ENCODE measurements around the gene OR10A4. TPM values are rescaled to one million over a fixed set of nuclear protein-coding genes. Genes with fewer than 3 reads are reported as not detected.

Gene OR10A4
- total and polyA plus RNA-seq, 8 donors = not detected

DNA sequence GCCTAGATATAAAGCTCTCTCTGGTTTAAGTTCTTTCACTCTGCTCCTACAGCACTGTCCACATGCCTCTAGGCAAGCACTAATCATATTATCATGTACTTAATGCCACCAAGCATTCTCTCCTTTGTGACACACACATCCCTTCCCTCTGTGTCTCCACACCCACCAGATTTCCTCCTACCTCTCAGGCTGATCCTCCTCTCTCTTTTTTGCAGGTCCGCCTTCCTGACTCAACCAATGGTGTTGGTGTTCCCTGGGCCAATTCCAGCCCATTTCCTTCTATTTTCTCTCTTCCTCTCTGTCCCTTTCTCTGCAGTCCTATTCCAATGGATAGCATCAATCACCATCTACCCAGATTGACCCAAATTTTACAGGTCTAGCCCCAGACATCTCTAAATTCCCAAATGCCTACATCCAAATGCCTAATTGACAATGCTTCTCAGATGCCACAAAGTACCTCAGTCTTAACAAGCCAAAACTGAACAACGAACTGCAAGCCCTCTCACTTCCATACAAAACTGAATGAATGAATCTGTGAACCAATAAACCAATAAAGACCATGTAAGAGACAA is 49.3 kb downstream of the OR10A4 start:
- H3K27ac ChIP-seq = peak overlapping the region in 1 of 4 donors; percentile 37
- H3K4me3 ChIP-seq = peak overlapping the region in 2 of 4 donors; percentile 59 to 68
- FAIRE-seq (no peak), ATAC-seq (peak in 2 of 4 donors; percentile 8 to 11), DNase-seq (no peak)
- peaks cover 0 to 8% (median 5%) of the 10 kb centered on the region in 3 donors for H3K4me1 ChIP-seq
- TF ChIP-seq, protein P1, sequence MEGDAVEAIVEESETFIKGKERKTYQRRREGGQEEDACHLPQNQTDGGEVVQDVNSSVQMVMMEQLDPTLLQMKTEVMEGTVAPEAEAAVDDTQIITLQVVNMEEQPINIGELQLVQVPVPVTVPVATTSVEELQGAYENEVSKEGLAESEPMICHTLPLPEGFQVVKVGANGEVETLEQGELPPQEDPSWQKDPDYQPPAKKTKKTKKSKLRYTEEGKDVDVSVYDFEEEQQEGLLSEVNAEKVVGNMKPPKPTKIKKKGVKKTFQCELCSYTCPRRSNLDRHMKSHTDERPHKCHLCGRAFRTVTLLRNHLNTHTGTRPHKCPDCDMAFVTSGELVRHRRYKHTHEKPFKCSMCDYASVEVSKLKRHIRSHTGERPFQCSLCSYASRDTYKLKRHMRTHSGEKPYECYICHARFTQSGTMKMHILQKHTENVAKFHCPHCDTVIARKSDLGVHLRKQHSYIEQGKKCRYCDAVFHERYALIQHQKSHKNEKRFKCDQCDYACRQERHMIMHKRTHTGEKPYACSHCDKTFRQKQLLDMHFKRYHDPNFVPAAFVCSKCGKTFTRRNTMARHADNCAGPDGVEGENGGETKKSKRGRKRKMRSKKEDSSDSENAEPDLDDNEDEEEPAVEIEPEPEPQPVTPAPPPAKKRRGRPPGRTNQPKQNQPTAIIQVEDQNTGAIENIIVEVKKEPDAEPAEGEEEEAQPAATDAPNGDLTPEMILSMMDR (IDR thresholded peaks at IDR 0.05) = no peak
- H3K9me3 ChIP-seq = no peaks in the 10 kb centered on the region
- no peaks in the 10 kb centered on the region for H3K27me3 ChIP-seq
- intact Hi-C loops (cut with DNase I) = no loop called here
- no peaks in the 10 kb centered on the region for H3K36me3 ChIP-seq
- WGBS, 2 donors = 68 to 70% methylated on average over 2 of the region's 2 CpGs

DNA sequence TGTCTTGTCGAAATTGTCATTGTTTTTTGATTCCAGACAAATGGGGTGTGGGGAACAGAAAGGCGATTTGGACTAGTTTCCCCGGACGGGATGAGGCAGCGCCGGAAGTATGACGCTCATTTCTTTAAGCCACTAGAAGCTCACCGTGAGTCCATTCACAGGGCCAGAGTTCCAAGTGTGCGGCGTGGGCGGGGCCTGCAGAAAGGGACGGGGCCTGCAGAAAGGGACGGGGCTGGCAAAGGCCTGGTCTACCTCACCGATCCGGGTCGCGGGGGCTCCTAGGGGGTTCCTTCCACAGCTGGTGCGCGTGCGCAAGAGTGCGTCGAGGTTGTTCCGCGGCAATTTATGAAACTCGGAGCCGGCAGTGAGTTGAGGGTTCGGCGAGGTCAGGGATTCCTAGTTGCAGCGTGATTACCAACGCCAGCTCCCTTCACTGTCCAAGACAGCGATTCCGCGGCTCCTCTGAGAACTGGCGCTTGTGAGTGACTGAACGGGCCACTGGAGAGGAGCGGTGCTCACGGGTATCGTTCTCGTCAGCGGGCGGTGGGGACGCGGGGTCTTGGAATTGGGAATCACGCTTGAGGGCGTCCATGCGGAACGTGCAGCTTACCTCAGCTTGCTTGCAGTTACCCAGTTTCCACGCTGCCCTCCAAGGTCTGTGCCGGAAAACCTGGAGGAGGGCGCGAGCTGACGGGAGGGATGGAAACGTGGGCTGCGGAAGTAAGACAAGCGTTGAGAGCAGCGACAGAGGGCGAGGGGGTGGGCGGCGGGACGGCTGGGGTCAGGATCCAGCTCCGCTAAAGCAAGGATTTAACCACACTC is 50.0 kb downstream of the OR10A4 start, which contains the start of gene ZNF215:
ZNF215 (plus strand) TSS at position 219 of the 822 bp plus-strand sequence. CDS start 5,847 bp downstream, outside the sequence.
- peak within 1 kb of the TSS in 2 of 4 donors; percentile 37 to 47 for H3K27ac ChIP-seq
- TF ChIP-seq, protein P1 (IDR thresholded peaks at IDR 0.05) = no peak
- DNase-seq (peak; percentile 73 to 86 (median 78)), ATAC-seq (peak; percentile 86 to 93 (median 90)), FAIRE-seq (no peak)
- intact Hi-C loops (cut with DNase I) = no loop called here
- H3K36me3 ChIP-seq = no peaks in the 10 kb centered on the region
- peaks cover 0 to 8% (median 5%) of the 10 kb centered on the region in 3 donors for H3K4me1 ChIP-seq
- WGBS, 2 donors = 1 to 2% methylated on average over 61 of the region's 61 CpGs
- H3K9me3 ChIP-seq = no peaks in the 10 kb centered on the region
- H3K27me3 ChIP-seq = no peaks in the 10 kb centered on the region
- H3K4me3 ChIP-seq = peak within 1 kb of the TSS; percentile 24 to 68 (median 50)

DNA sequence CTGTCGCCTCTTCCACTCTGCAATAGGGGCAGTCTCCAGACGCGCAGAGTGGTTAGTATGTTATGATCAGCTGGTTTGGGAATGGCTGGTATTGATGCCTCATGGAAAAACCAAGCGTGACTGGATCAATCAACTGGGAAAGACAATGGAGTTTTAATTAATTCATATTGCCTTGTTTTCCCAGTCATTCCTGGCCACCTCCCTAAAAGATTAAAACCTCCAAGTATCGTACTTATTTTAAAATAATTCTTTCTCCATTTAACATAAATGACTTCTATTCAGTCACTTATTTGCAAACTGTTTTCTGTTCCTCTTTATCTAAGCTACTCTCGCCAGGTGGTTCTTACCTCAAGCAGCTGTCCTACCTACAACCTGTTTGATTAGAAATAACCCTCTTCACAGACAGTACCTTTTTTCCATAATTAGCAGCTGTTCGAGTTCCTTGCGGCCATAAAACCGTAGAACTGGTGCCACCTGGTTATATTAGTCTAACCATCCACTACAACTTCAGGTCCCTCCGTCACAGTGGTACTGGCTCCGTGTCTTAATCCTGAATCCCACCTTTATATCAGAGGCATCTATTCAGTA is 50.7 kb downstream of the OR10A4 start:
- H3K9me3 ChIP-seq = no peaks in the 10 kb centered on the region
- intact Hi-C loops (cut with DNase I) = no loop called here
- 4 to 8% methylated on average over 11 of the region's 11 CpGs for WGBS, 2 donors
- TF ChIP-seq, protein P1 (IDR thresholded peaks at IDR 0.05) = no peak
- peaks cover 0 to 8% (median 5%) of the 10 kb centered on the region in 3 donors for H3K4me1 ChIP-seq
- H3K27ac ChIP-seq = peak overlapping the region in 1 of 4 donors; percentile 37
- FAIRE-seq = no peak
- H3K36me3 ChIP-seq = no peaks in the 10 kb centered on the region
- peak overlapping the region; percentile 24 to 68 (median 50) for H3K4me3 ChIP-seq
- H3K27me3 ChIP-seq = no peaks in the 10 kb centered on the region
- no peak for DNase-seq
- peak; percentile 28 to 64 (median 45) for ATAC-seq

Other genes starting within 250 kb of the OR10A4 start
- gene DCHS1, start 220.8 kb upstream of the OR10A4 start, total RNA-seq = 1 to 10 TPM; 2.3 to 4.1 (median 3.3) TPM
- 1 to 10 TPM; 4.0 to 4.8 TPM for gene DCHS1, start 220.8 kb upstream of the OR10A4 start, polyA plus RNA-seq
- gene MRPL17, start 193.3 kb upstream of the OR10A4 start, total RNA-seq = 10 to 100 TPM; 10.6 to 24.5 (median 19.8) TPM
- gene MRPL17, start 193.3 kb upstream of the OR10A4 start, polyA plus RNA-seq = 10 to 100 TPM; 33.6 to 33.8 TPM
- under 1 TPM in 5 of 6 donors, not detected in 1; 0.08 to 0.17 (median 0.12) TPM for gene OR2AG2, start 104.6 kb upstream of the OR10A4 start, total RNA-seq
- gene OR2AG2, start 104.6 kb upstream of the OR10A4 start, polyA plus RNA-seq = not detected
- gene OR2AG1, start 93.6 kb upstream of the OR10A4 start, total RNA-seq = not detected
- gene OR2AG1, start 93.6 kb upstream of the OR10A4 start, polyA plus RNA-seq = not detected
- gene OR6A2, start 76.9 kb upstream of the OR10A4 start, total RNA-seq = under 1 TPM; 0.06 to 0.39 (median 0.16) TPM
- not detected for gene OR6A2, start 76.9 kb upstream of the OR10A4 start, polyA plus RNA-seq
- gene OR10A5, start 30.9 kb upstream of the OR10A4 start, total RNA-seq = not detected
- gene OR10A5, start 30.9 kb upstream of the OR10A4 start, polyA plus RNA-seq = not detected
- not detected for gene OR10A2, start 13.6 kb upstream of the OR10A4 start, total RNA-seq
- not detected for gene OR10A2, start 13.6 kb upstream of the OR10A4 start, polyA plus RNA-seq
- under 1 TPM in 4 of 6 donors, not detected in 2; 0.19 to 0.28 (median 0.20) TPM for gene OR2D2, start 15.9 kb downstream of the OR10A4 start, total RNA-seq
- not detected for gene OR2D2, start 15.9 kb downstream of the OR10A4 start, polyA plus RNA-seq
- gene OR2D3, start 44.4 kb downstream of the OR10A4 start, total RNA-seq = not detected
- not detected for gene OR2D3, start 44.4 kb downstream of the OR10A4 start, polyA plus RNA-seq
- 1 to 10 TPM; 1.7 to 4.5 (median 2.7) TPM for gene ZNF215, start 49.8 kb downstream of the OR10A4 start, total RNA-seq
- 1 to 10 TPM; 1.6 TPM for gene ZNF215, start 49.8 kb downstream of the OR10A4 start, polyA plus RNA-seq
- gene ZNF214, start 143.7 kb downstream of the OR10A4 start, total RNA-seq = 1 to 10 TPM in 5 of 6 donors, under 1 TPM in 1; 0.88 to 4.3 (median 1.8) TPM
- gene ZNF214, start 143.7 kb downstream of the OR10A4 start, polyA plus RNA-seq = 1 to 10 TPM in 1 of 2 donors, under 1 TPM in 1; 0.34 to 1.1 TPM
- gene NLRP14, start 143.9 kb downstream of the OR10A4 start, total RNA-seq = under 1 TPM in 4 of 6 donors, not detected in 2; 0.06 to 0.09 (median 0.07) TPM
- gene NLRP14, start 143.9 kb downstream of the OR10A4 start, polyA plus RNA-seq = under 1 TPM in 1 of 2 donors, not detected in 1; 0.07 TPM
- not detected for gene RBMXL2, start 212.4 kb downstream of the OR10A4 start, total RNA-seq
- gene RBMXL2, start 212.4 kb downstream of the OR10A4 start, polyA plus RNA-seq = not detected